ENCODE results near the gene CEBPZOS.

The CEBPZOS gene

GRCh38 chr2:37156857-37157714, 39.2 kb upstream of the CEBPZOS start, which contains the start of gene EIF2AK2:
EIF2AK2 (minus strand) TSS chr2:37156980; CDS start chr2:37147806, 9,174 bp downstream.
- no peak for TF ChIP-seq CTCF (IDR thresholded peaks at IDR 0.05; ENCODE audit: control insufficient read depth, insufficient read depth, low read depth, low read length, missing control alignments)
- DNase-seq (ENCODE audit: low read depth) = peak; percentile 32
- H3K4me3 ChIP-seq (ENCODE audit: control insufficient read depth, low read depth, low read length) = peak within 1 kb of the TSS; percentile 81

- no peak for DNase-seq (ENCODE audit: low read depth)
- no peak for TF ChIP-seq CTCF (IDR thresholded peaks at IDR 0.05; ENCODE audit: control insufficient read depth, insufficient read depth, low read depth, low read length, missing control alignments)
- no peak overlapping the region for H3K4me3 ChIP-seq (ENCODE audit: control insufficient read depth, low read depth, low read length)
Observed at GRCh38 chr2:37164757-37165156, 31.5 kb upstream of the CEBPZOS start.

GRCh38 chr2:37167636-37168180, 28.6 kb upstream of the CEBPZOS start:
- DNase-seq (ENCODE audit: low read depth) = no peak
- no peak overlapping the region for H3K4me3 ChIP-seq (ENCODE audit: control insufficient read depth, low read depth, low read length)
- no peak for TF ChIP-seq CTCF (IDR thresholded peaks at IDR 0.05; ENCODE audit: control insufficient read depth, insufficient read depth, low read depth, low read length, missing control alignments)

GRCh38 chr2:37168217-37168981, 27.9 kb upstream of the CEBPZOS start:
- no peak for DNase-seq (ENCODE audit: low read depth)
- peak; percentile 68 for TF ChIP-seq CTCF (IDR thresholded peaks at IDR 0.05; ENCODE audit: control insufficient read depth, insufficient read depth, low read depth, low read length, missing control alignments)
- H3K4me3 ChIP-seq (ENCODE audit: control insufficient read depth, low read depth, low read length) = no peak overlapping the region

- TF ChIP-seq CTCF (IDR thresholded peaks at IDR 0.05; ENCODE audit: control insufficient read depth, insufficient read depth, low read depth, low read length, missing control alignments) = no peak
- DNase-seq (ENCODE audit: low read depth) = no peak
- no peak overlapping the region for H3K4me3 ChIP-seq (ENCODE audit: control insufficient read depth, low read depth, low read length)
Observed at GRCh38 chr2:37171624-37171950, 24.7 kb upstream of the CEBPZOS start.

GRCh38 chr2:37173741-37174140, 22.6 kb upstream of the CEBPZOS start:
- no peak for TF ChIP-seq CTCF (IDR thresholded peaks at IDR 0.05; ENCODE audit: control insufficient read depth, insufficient read depth, low read depth, low read length, missing control alignments)
- no peak for DNase-seq (ENCODE audit: low read depth)
- no peak overlapping the region for H3K4me3 ChIP-seq (ENCODE audit: control insufficient read depth, low read depth, low read length)
